DMS79 (cell line): ENCODE results near the gene PAPOLB.

Experiments
- DNase-seq: peaks from one replicate; lab custom pipeline; 2025; lab: John Stamatoyannopoulos, UW

PAPOLB gene

GRCh38 chr7:4823441-4824119 is 38.2 kb downstream of the PAPOLB start:
- DNase-seq: no peak

DNA sequence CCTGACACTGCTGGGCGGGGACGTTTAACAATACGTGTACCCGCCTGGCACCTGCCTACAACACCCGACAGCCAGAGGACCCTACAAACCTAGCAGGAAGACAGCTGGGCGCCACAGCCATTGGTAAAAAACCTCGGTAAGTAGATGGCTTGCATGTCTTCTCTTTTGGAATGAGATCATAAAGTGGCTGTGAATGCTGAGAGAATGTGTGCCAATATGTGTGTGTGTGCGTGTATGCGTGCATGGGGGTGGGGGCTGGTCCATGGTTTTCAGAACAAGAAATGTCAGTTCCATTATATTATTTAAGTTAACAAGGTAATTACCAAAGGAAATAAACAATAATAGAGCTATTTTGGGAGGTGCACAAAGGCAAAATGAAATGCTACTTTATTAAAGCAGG is 39.2 kb downstream of the PAPOLB start:
- DNase-seq: no peak

DNA sequence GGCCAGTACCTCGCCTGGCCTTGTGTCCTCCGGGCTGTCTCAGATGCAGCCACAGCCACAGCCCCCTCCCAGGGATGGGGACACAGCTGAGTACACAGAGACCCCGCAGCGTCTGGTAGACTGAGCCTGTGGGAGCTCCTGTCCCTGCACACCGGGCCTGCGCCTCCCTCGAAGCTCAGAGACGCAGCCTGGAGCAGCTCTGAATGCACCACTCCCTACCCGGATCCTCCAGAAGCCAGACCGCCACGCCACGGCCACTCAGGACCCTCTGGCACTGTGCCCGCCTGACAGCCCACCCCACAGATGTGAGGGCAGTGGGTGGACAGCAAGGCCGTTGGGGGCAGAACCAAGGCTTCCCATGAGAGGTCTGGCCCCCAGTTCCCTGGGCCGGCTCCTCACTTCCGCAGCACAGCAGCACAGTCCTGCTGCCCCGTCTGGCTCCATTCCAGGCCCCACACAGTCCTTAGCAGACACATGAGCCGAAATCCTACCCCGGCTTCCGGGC is 40.8 kb downstream of the PAPOLB start:
- DNase-seq: no peak

DNA sequence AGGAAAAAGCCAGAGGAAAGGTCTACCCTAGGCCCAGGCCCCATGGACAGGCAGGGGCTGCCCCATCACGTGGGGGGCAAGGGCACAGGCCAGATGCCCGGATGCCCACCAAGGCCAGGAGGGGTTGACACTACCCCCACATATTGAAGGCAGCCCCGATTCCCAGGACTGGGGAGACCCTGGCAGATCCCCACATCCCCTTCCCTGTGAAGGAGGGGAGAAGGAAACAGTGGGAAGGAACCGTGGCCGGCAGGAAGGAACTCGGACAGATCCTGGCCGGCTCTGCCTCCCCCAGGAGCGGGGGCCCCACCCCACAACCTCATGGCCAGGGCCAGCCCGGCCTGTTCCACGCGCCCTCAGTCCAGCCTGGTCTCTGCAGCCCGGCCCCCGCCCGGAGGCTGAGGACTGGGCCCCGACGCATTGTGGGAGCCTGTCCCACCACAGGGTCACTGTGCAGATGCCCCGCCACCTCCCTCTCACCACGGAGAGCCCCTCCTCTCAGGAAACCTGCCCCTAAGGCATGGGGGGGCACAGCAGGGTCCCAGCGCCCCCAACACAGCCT is 41.3 kb downstream of the PAPOLB start:
- DNase-seq: no peak

GRCh38 chr7:4819560-4820404 is 42.0 kb downstream of the PAPOLB start:
- no peak for DNase-seq

DNA sequence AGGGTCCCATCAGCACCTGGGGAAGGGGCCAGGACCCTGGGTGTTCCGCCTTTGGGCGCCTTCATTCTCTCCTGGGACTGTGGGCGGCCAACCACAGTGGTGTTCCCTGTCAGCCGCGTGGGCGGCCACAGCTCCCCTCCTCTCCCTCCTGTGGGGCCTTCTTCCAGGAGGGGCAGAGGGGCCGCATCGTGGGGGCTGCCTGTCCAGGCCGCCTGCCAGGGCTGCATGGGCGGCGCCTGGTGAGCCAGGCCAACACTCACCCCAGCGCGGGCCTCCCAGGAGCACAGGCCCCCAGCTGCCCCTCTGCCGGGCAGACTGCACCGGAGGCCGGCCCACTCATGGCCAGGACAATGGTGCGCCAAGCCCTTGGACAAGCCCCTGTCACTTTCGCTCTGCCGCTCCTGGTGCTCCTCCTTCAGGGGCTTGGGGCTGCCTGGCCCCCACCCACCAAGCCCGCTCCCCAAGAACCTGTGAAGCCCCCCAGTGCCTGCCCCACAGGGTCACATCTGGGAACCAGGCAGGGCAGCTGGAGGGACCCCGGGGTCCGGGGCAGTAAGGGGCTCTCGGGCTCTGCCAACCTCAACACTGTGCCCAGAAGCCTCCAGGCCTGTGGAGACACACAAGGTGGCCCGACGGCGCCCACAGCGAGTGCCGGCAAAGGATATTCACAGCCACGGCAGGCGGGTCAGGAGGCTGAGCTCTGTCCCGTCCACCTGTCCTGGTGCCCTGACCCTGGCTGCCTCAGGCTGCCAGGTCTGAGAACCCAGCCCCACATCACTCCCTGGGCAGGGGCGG is 43.6 kb downstream of the PAPOLB start:
- no peak for DNase-seq

DNA sequence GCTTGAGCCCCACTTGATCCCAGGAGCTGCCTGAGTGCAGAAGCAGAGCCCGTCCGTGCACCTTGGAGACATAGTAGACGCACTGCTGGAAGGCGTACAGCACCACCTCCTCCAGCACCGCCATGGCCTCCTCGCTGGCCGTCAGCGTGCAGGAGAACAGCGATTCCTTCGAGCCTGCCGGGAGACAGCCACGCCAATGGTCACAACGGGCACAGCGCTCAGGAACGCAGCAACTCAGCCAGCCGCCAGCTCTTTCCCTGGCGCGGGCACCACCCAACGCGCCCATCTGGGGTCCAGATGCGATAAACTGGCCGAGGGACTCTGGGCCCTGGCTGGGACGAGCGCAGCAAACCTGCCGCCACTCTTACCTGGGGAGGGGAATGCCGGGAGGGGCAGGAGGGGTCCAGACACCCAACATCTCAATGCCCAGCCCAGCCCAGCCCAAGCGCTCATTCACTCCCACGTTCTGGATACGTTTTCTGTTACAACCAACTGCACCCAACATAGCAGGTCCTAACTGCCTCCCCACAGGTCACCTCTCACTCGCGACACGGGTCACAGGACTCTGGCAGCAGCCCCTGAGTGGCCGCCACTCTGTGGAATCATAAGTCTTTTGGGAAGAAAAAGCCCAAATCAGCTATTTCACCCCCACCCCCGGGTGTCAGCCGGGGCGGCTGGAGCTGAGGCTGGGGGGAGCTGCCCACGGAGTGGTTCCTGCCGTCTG is 44.5 kb downstream of the PAPOLB start:
- DNase-seq: no peak

GRCh38 chr7:4816419-4817080 is 45.3 kb downstream of the PAPOLB start:
- no peak for DNase-seq

DNA sequence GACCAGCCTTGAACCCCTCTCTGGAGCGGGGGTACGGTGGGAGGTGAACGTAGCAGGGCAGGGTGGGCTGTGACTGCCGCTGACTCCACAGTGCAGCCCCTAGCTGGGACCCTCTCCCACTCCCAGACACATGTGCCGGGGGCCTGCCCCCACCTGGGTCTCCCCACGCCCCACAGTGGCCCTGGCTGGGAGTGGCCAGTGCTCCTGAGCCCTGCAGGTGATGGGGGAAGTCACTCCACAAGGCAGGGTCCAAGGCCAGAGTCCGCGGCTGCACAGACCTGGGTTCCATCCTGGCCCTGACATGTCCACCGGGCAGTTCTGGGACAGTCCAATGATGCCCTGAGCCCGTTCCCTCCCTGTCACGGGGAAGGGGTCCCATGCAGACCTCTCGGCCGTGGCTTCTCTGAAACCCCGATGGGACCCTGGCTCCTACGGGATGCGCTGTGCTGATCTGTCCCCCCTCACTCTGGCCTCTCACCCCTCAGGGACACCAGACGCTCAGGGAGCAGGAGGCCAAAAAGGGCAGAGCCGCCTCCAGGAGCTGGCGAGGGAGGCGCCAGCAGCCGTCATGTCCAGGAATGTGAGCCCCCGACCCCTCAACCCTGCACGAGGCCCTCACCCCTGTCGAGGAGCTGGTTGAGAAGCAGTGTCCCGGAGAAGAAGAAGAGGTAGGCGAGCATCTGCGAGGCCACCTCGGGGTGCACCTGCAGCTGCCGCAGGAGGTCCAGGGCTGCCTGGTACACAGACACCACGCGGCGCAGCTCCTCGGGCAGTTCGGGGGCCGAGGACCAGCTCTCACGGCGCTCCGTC is 46.0 kb downstream of the PAPOLB start:
- no peak for DNase-seq

GRCh38 chr7:4815121-4815520 is 46.7 kb downstream of the PAPOLB start:
- no peak for DNase-seq

- DNase-seq: no peak
Observed at GRCh38 chr7:4814433-4814832, 47.4 kb downstream of the PAPOLB start.

DNA sequence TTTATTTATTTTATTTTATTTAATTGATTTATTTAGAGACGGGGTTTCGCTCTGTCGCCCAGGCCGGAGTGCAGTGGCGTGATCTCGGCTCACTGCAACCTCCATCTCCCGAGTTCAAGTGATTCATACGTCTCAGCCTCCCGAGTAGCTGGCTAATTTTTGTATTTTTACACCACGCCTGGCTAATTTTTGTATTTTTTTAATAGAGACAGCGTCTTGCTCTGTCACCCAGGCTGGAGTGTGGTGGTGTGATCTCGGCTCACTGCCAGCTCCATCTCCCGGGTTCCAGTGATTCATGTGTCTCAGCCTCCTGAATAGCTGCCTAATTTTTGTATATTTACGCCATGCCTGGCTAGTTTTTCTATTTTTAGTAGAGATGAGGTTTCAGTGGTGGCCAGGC is 52.2 kb downstream of the PAPOLB start:
- no peak for DNase-seq

GRCh38 chr7:4809091-4809591 is 52.7 kb downstream of the PAPOLB start:
- DNase-seq: no peak

- DNase-seq: no peak
Observed at GRCh38 chr7:4808565-4808964, 53.3 kb downstream of the PAPOLB start.

- no peak for DNase-seq
Observed at GRCh38 chr7:4808026-4808425, 53.8 kb downstream of the PAPOLB start.
